IPS-15b (cell line): ENCODE measurements around the gene AGBL4.

ENCODE experiments used
- H3K27me3 ChIP-seq: one replicate; pipeline ENCODE4 v1.6.1; 2013; ENCODE audit warnings: low read length; ENCODE audit not compliant: control insufficient read depth, insufficient read depth
- H3K36me3 ChIP-seq: one replicate; pipeline ENCODE4 v1.6.1; 2013; ENCODE audit warnings: low read length; ENCODE audit not compliant: control insufficient read depth, insufficient read depth
- H3K4me1 ChIP-seq: one replicate; pipeline ENCODE4 v1.6.1; 2013; ENCODE audit warnings: mild to moderate bottlenecking, low read length; ENCODE audit not compliant: control insufficient read depth, insufficient read depth
- H3K4me3 ChIP-seq: one replicate; pipeline ENCODE4 v1.5.1; 2013; ENCODE audit warnings: low read depth, low read length
- H3K9ac ChIP-seq: one replicate; pipeline ENCODE4 v1.6.1; 2013; ENCODE audit warnings: low read depth, mild to moderate bottlenecking, low read length
- H3K9me3 ChIP-seq: one replicate; pipeline ENCODE4 v1.6.1; 2013; ENCODE audit warnings: mild to moderate bottlenecking, low read length; ENCODE audit not compliant: control insufficient read depth, insufficient read depth

Gene AGBL4

GRCh38 chr1:48873944-48874343 lies 1149.8 kb downstream of the AGBL4 start:
- Histone ChIP-seq H3K4me3 (no peak overlapping the region), H3K36me3 (no peaks in the 10 kb centered on the region), H3K9me3 (no peaks in the 10 kb centered on the region), H3K9ac (no peak overlapping the region), H3K27me3 (no peaks in the 10 kb centered on the region), H3K4me1 (peaks cover 24% of the 10 kb centered on the region)

GRCh38 chr1:48870596-48870995 lies 1153.2 kb downstream of the AGBL4 start:
- no peak overlapping the region for H3K9ac ChIP-seq
- H3K9me3 ChIP-seq: no peaks in the 10 kb centered on the region
- H3K4me3 ChIP-seq: no peak overlapping the region
- H3K36me3 ChIP-seq: no peaks in the 10 kb centered on the region
- peaks cover 21% of the 10 kb centered on the region for H3K4me1 ChIP-seq
- no peaks in the 10 kb centered on the region for H3K27me3 ChIP-seq

- Histone ChIP-seq H3K9me3 (no peaks in the 10 kb centered on the region), H3K4me3 (no peak overlapping the region), H3K4me1 (peaks cover 9% of the 10 kb centered on the region), H3K9ac (no peak overlapping the region), H3K27me3 (no peaks in the 10 kb centered on the region), H3K36me3 (no peaks in the 10 kb centered on the region)
Measured at GRCh38 chr1:48869116-48869893, 1154.4 kb downstream of the AGBL4 start.

GRCh38 chr1:48864913-48865312 lies 1158.8 kb downstream of the AGBL4 start:
- H3K27me3 ChIP-seq: no peaks in the 10 kb centered on the region
- H3K4me1 ChIP-seq: no peaks in the 10 kb centered on the region
- H3K9me3 ChIP-seq: no peaks in the 10 kb centered on the region
- no peak overlapping the region for H3K9ac ChIP-seq
- H3K4me3 ChIP-seq: no peak overlapping the region
- H3K36me3 ChIP-seq: no peaks in the 10 kb centered on the region

GRCh38 chr1:48859456-48859855 lies 1164.3 kb downstream of the AGBL4 start:
- no peak overlapping the region for H3K9ac ChIP-seq
- H3K4me1 ChIP-seq: no peaks in the 10 kb centered on the region
- no peaks in the 10 kb centered on the region for H3K9me3 ChIP-seq
- H3K27me3 ChIP-seq: no peaks in the 10 kb centered on the region
- no peak overlapping the region for H3K4me3 ChIP-seq
- H3K36me3 ChIP-seq: no peaks in the 10 kb centered on the region

- Histone ChIP-seq H3K4me1 (no peaks in the 10 kb centered on the region), H3K9ac (no peak overlapping the region), H3K27me3 (no peaks in the 10 kb centered on the region), H3K4me3 (no peak overlapping the region), H3K9me3 (no peaks in the 10 kb centered on the region), H3K36me3 (no peaks in the 10 kb centered on the region)
Measured at GRCh38 chr1:48858200-48858920, 1165.4 kb downstream of the AGBL4 start.

- Histone ChIP-seq H3K4me3 (no peak overlapping the region), H3K9ac (no peak overlapping the region), H3K36me3 (no peaks in the 10 kb centered on the region), H3K27me3 (no peaks in the 10 kb centered on the region), H3K9me3 (no peaks in the 10 kb centered on the region), H3K4me1 (no peaks in the 10 kb centered on the region)
Measured at GRCh38 chr1:48853006-48853405, 1170.7 kb downstream of the AGBL4 start.

- Histone ChIP-seq H3K9ac (no peak overlapping the region), H3K27me3 (no peaks in the 10 kb centered on the region), H3K4me1 (no peaks in the 10 kb centered on the region), H3K36me3 (no peaks in the 10 kb centered on the region), H3K9me3 (no peaks in the 10 kb centered on the region), H3K4me3 (no peak overlapping the region)
Measured at GRCh38 chr1:48851638-48852037, 1172.1 kb downstream of the AGBL4 start.

GRCh38 chr1:48848035-48848434 lies 1175.7 kb downstream of the AGBL4 start:
- no peaks in the 10 kb centered on the region for H3K36me3 ChIP-seq
- H3K4me3 ChIP-seq: no peak overlapping the region
- H3K9me3 ChIP-seq: no peaks in the 10 kb centered on the region
- H3K27me3 ChIP-seq: no peaks in the 10 kb centered on the region
- H3K4me1 ChIP-seq: no peaks in the 10 kb centered on the region
- no peak overlapping the region for H3K9ac ChIP-seq

- Histone ChIP-seq H3K9me3 (no peaks in the 10 kb centered on the region), H3K4me1 (no peaks in the 10 kb centered on the region), H3K36me3 (no peaks in the 10 kb centered on the region), H3K9ac (no peak overlapping the region), H3K27me3 (no peaks in the 10 kb centered on the region), H3K4me3 (no peak overlapping the region)
Measured at GRCh38 chr1:48846441-48846840, 1177.3 kb downstream of the AGBL4 start.

GRCh38 chr1:48844187-48844586 lies 1179.6 kb downstream of the AGBL4 start:
- no peak overlapping the region for H3K9ac ChIP-seq
- H3K9me3 ChIP-seq: no peaks in the 10 kb centered on the region
- no peaks in the 10 kb centered on the region for H3K4me1 ChIP-seq
- no peaks in the 10 kb centered on the region for H3K36me3 ChIP-seq
- H3K4me3 ChIP-seq: no peak overlapping the region
- H3K27me3 ChIP-seq: no peaks in the 10 kb centered on the region

- H3K4me1 ChIP-seq: no peaks in the 10 kb centered on the region
- no peak overlapping the region for H3K4me3 ChIP-seq
- H3K27me3 ChIP-seq: no peaks in the 10 kb centered on the region
- no peaks in the 10 kb centered on the region for H3K9me3 ChIP-seq
- no peak overlapping the region for H3K9ac ChIP-seq
- H3K36me3 ChIP-seq: no peaks in the 10 kb centered on the region
Measured at GRCh38 chr1:48841966-48842365, 1181.8 kb downstream of the AGBL4 start.
